Erythroblast (primary cell): ENCODE measurements around the gene SUGT1.
"Not testable (repeated sequence)": the region's sequence is repeated elsewhere in the genome, so short reads cannot be mapped to it uniquely, and the experiment has no call there.

Experiments
- GATA1 ChIP-seq: IDR thresholded peaks from 2 replicates; pipeline ENCODE4 v1.6.1; 2011; ENCODE audit warnings: low read depth, mild to moderate bottlenecking, control low read depth, low read length, moderate library complexity
- POLR2A ChIP-seq: IDR thresholded peaks from 2 replicates; pipeline ENCODE4 v1.6.1; 2011; ENCODE audit warnings: mild to moderate bottlenecking, low read length

DNA sequence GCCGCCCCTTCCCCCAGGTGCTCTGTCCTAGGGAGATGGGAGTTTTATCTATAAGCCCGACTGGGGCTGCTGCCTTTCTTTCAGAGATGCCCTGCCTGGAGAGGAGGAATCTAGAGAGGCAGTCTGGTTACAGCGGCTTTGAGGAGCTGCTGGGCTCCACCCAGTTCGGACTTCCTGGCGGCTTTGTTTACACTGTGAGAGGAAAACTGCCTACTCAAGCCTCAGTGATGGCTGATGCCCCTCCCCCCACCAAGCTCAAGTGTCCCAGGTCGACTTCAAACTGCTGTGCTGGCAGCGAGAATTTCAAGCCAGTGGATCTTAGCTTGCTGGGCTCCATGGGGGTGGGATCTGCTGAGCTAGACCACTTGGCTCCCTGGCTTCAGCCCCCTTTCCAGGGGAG lies 68.3 kb downstream of the SUGT1 start:
- TF ChIP-seq POLR2A, GATA1: not testable (repeated sequence)
